Lower leg skin (tissue), 3 donors: ENCODE data around the gene VWA5B1.

Experiments
- CTCF ChIP-seq, 3 donors: fragments of 450-650 bp; IDR thresholded peaks; one replicate each; pipeline ENCODE4 v1.5.1; 2016; ENCODE audit warnings: antibody characterized with exemption in 3 of 3, mild to moderate bottlenecking in 3 of 3, moderate library complexity in 2 of 3
- POLR2A ChIP-seq, 2 donors: fragments of 450-650 bp; IDR thresholded peaks; one replicate each; pipeline ENCODE4 v1.6.1; 2016 to 2017; ENCODE audit warnings: antibody characterized with exemption in 2 of 2, mild to moderate bottlenecking in 1 of 2, moderate library complexity in 1 of 2

- no peak for TF ChIP-seq CTCF (IDR thresholded peaks at IDR 0.05)
- TF ChIP-seq POLR2A (IDR thresholded peaks at IDR 0.05): no peak
Observed at GRCh38 chr1:20266141-20266540, 24.5 kb upstream of the VWA5B1 start.
